Measurements from ENCODE around the gene DCDC2B. TPM values are rescaled to one million over a fixed set of nuclear protein-coding genes. Genes with fewer than 3 reads are reported as not detected.

The DCDC2B gene
- total and polyA plus RNA-seq, 9 of the 15 experiments (the other 6 are each of a cell fraction or from before 2014, with no cell fraction given), result not detected

DNA sequence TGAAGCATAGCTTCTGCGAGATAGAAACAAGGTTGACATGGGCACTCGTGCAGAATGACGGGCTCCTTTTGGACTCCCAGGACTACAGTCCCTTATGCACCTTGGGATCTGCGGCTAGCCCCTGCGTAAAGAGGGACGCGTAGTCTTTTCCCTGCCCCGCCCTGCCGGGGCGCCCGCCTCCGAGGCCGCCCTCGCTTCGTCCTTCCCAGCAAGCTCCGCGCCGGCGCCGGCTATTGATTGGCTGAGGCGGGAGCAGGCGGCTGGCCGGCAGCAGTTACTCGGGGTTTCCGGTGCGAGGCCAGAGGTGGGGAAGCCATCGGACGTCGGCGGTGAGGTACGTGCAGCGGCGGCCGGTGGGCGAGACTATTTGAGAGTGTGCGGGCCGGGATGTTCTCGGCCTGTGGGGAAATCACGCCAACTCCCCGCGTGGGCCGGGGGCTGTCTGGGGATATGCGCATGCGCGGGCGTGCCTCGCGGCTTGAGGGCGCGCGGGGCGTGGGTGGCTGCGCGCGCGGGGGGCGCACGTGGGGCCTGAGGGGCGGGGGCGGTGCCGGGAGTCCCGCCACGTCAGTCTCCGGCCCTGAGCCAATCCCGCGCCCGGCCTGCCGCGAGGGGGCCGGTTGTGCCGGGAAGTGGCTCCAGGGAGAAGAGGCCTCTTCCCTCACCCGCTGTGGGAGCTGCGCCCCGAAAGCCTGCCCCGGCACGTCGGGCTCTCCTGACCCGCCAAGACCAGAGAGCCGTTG is 29.3 kb upstream of the DCDC2B start, which contains the start of gene TXLNA (continued):
- TF ChIP-seq, protein P1, sequence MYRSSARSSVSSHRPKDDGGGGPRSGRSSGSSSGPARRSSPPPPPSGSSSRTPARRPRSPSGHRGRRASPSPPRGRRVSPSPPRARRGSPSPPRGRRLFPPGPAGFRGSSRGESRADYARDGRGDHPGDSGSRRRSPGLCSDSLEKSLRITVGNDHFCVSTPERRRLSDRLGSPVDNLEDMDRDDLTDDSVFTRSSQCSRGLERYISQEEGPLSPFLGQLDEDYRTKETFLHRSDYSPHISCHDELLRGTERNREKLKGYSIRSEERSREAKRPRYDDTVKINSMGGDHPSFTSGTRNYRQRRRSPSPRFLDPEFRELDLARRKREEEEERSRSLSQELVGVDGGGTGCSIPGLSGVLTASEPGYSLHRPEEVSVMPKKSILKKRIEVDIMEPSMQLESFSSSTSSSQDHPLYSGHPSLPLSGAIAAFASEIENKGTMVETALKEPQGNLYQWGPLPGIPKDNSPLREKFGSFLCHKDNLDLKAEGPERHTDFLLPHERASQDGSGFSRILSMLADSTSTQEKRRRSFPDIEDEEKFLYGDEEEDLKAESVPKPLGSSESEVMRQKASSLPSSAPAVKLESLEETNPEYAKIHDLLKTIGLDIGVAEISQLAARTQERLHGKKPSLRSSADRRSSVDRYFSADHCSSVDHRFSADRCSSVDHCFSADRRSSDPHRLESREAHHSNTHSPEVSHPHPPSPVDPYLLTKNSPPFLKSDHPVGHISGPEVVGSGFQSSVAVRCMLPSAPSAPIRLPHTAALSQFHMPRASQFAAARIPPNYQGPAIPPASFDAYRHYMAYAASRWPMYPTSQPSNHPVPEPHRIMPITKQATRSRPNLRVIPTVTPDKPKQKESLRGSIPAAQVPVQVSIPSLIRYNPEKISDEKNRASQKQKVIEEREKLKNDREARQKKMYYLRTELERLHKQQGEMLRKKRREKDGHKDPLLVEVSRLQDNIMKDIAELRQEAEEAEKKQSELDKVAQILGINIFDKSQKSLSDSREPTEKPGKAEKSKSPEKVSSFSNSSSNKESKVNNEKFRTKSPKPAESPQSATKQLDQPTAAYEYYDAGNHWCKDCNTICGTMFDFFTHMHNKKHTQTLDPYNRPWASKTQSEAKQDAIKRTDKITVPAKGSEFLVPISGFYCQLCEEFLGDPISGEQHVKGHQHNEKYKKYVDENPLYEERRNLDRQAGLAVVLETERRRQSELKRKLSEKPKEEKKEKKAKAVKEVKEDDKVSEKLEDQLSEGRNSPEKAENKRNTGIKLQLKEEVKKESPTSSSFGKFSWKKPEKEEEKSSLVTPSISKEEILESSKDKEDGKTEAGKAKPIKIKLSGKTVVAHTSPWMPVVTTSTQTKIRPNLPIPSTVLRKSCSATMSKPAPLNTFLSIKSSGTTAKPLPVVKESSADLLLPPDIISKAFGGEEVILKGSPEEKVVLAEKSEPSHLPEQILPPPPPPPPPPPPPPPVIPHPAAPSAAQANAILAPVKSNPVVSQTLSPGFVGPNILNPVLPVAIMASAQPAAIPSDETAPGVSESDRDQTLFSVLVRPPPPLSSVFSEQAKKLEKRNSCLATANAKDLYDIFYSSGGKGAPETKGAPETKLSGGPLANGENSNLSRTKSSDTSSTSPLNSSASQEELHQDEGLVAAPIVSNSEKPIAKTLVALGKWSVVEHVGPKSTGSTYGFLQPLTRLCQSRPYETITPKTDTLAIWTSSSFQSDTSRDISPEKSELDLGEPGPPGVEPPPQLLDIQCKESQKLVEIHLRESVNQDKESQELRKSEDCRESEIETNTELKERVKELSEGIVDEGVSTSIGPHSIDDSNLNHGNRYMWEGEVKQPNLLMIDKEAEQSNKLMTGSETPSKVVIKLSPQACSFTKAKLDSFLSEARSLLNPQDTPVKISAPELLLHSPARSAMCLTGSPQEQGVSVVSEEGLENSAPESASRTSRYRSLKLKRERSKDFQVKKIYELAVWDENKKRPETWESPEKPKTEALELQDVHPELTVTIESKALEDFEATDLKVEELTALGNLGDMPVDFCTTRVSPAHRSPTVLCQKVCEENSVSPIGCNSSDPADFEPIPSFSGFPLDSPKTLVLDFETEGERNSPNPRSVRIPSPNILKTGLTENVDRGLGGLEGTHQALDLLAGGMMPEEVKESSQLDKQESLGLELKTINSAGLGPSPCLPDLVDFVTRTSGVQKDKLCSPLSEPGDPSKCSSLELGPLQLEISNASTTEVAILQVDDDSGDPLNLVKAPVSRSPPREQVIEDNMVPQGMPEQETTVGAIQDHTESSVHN (IDR thresholded peaks at IDR 0.05; ENCODE audit: borderline replicate concordance in 1 of 2, low read depth in 1 of 2), result no peak
- 0 out of 2 replicates have a peak, but pooled peaks have one; percentile 34 for TF ChIP-seq ZNF134 (CRISPR knock-in tag; conservative IDR thresholded peaks at IDR 0.05)
- no peak for TF ChIP-seq GATA2 (CRISPR knock-in tag; IDR thresholded peaks at IDR 0.05)
- TF ChIP-seq DIDO1 (tag; IDR thresholded peaks at IDR 0.05; ENCODE audit: low read depth), result no peak
- TF ChIP-seq NR0B1 (IDR thresholded peaks at IDR 0.05; ENCODE audit: partially characterized antibody), result no peak
- no peak for TF ChIP-seq CGGBP1 (CRISPR knock-in tag; IDR thresholded peaks at IDR 0.05)
- TF ChIP-seq PRMT5 (CRISPR knock-in tag; IDR thresholded peaks at IDR 0.05), result no peak
- TF ChIP-seq SIRT6 (IDR thresholded peaks at IDR 0.05; ENCODE audit: low read depth, low read length), result no peak
- TF ChIP-seq CHD1 (IDR thresholded peaks at IDR 0.05; ENCODE audit: low read length), result no peak
- peak; percentile 13 for TF ChIP-seq CTCFL (IDR thresholded peaks at IDR 0.05; ENCODE audit: borderline replicate concordance, insufficient read depth, low read depth, low read length, poor library complexity, severe bottlenecking)
- TF ChIP-seq THRAP3 (IDR thresholded peaks at IDR 0.05; ENCODE audit: borderline replicate concordance), result no peak

All from K562 (cell line).